Measurements from ENCODE around the gene NATD1.

- no peak for TF ChIP-seq CTCF (IDR thresholded peaks at IDR 0.05)
- TF ChIP-seq ZFX (IDR thresholded peaks at IDR 0.05; ENCODE audit: borderline replicate concordance) = no peak
Observed at GRCh38 chr17:21241564-21241963, 11.6 kb downstream of the NATD1 start.
